Ascending aorta (tissue), 2 donors: ENCODE results near the gene CAPN15. TPM values are rescaled to one million over a fixed set of nuclear protein-coding genes. Genes with fewer than 3 reads are reported as not detected.

Experiments
- DNase-seq, 2 donors: peaks; one replicate each; pipeline ENCODE4 v3.0.0-alpha.2; 2019; ENCODE audit warnings: low spot score in 2 of 2
- H3K27ac ChIP-seq, 2 donors: fragments of 200-600 bp; sonication (generic); one replicate each; pipeline ENCODE4 v1.5.1; 2016 to 2017; ENCODE audit warnings: mild to moderate bottlenecking in 1 of 2
- H3K27me3 ChIP-seq: fragments of 200-600 bp; sonication (generic); one replicate; pipeline ENCODE4 v1.5.1; 2017
- H3K36me3 ChIP-seq, 2 donors: fragments of 200-600 bp; sonication (generic); one replicate each; pipeline ENCODE4 v1.5.1; 2016
- H3K4me1 ChIP-seq, 2 donors: fragments of 200-600 bp; sonication (generic); one replicate each; pipeline ENCODE4 v1.5.1; 2016 to 2017; ENCODE audit warnings: mild to moderate bottlenecking in 1 of 2
- H3K4me3 ChIP-seq, 2 donors: fragments of 200-600 bp; sonication (generic); one replicate each; pipeline ENCODE4 v1.5.1; 2016 to 2017; ENCODE audit warnings: mild to moderate bottlenecking in 1 of 2
- H3K9me3 ChIP-seq, 2 donors: fragments of 200-600 bp; sonication (generic); one replicate each; pipeline ENCODE4 v1.5.1; 2016
- intact Hi-C: fragments of 100-400 bp; cut with DNase I; formaldehyde crosslinking; loops from one replicate; pipeline ENCODE4 v1.15.1; 2023
- total RNA-seq: library from RNA; depleted of rRNA; stranded (reverse); fragments of >200 nt; gene quantifications from one replicate; pipeline ENCODE4 v1.1.0, GENCODE V29; 2016
- TF ChIP-seq, protein P1 (sequence below), 3 experiments: fragments of 200-600 bp in 2 of 3; fragments of 450-650 bp in 1 of 3; sonication (generic) in 2 of 3; IDR thresholded peaks; one replicate each; pipeline ENCODE4 v1.5.1; 2016 to 2019; ENCODE audit warnings: antibody characterized with exemption in 3 of 3, mild to moderate bottlenecking in 1 of 3, moderate library complexity in 1 of 3

The CAPN15 gene
- total RNA-seq, 1 donor from 2014 or later = 249 TPM

DNA sequence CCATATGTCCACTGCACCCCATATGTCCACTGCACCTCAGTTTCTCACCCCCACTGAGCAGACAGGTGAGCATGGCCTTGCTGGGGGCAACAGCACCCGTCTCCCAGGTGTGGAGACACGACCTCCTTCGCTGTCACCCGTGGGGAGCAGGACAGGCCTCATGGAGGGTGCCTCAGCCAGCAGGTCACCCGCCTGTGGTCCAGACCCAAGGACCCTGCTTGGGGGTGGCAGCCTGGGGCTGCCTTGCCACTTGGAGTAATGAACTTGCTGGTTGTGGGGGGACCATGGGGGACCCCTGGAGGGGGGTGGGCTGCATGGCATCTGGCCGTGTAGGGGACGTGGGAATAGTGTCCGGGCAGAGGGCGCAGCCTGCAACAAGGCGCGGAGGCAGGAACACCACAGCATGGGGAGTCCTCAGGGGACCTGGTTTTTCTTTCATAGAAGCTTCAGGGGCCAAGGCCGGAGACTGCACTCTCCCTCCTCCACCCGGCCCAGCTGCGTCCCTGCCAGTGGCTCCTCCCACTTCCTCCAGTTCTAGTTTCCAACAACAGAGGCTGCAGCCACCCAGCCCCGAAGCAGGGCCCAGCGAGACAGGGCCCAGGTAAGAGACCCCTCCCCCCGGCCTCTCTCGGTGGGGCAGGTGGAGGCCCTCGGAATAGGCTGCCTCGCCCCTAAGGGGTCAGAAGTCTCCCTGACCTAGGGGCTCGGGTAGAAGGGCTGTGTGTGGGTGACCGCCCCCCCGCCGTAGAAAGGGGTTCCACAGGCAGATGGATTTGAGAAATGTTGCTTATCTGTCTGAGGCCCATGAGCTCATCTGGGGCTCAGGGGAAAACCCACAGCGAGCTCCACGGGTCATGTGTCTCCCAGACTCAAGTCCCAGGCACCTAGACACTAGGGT, 39.2 kb downstream of the CAPN15 start, which contains the start of gene NHLRC4:
NHLRC4 (plus strand) TSS at position 531 of the 898 bp plus-strand sequence. CDS start 1,043 bp downstream, outside the sequence.
- H3K36me3 ChIP-seq = no peaks in the 10 kb centered on the region
- H3K27me3 ChIP-seq = no peaks in the 10 kb centered on the region
- H3K9me3 ChIP-seq = no peaks in the 10 kb centered on the region
- intact Hi-C loops = no loop called here
- peak within 1 kb of the TSS; percentile 25 to 52 for H3K4me3 ChIP-seq
- peaks cover 9 to 24% of the 10 kb centered on the region in 2 donors for H3K4me1 ChIP-seq
- peak in 1 of 2 donors; percentile 80 for DNase-seq
- TF ChIP-seq, protein P1, sequence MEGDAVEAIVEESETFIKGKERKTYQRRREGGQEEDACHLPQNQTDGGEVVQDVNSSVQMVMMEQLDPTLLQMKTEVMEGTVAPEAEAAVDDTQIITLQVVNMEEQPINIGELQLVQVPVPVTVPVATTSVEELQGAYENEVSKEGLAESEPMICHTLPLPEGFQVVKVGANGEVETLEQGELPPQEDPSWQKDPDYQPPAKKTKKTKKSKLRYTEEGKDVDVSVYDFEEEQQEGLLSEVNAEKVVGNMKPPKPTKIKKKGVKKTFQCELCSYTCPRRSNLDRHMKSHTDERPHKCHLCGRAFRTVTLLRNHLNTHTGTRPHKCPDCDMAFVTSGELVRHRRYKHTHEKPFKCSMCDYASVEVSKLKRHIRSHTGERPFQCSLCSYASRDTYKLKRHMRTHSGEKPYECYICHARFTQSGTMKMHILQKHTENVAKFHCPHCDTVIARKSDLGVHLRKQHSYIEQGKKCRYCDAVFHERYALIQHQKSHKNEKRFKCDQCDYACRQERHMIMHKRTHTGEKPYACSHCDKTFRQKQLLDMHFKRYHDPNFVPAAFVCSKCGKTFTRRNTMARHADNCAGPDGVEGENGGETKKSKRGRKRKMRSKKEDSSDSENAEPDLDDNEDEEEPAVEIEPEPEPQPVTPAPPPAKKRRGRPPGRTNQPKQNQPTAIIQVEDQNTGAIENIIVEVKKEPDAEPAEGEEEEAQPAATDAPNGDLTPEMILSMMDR (IDR thresholded peaks at IDR 0.05) = no peak
- peak within 1 kb of the TSS in 1 of 2 donors; percentile 62 for H3K27ac ChIP-seq

DNA sequence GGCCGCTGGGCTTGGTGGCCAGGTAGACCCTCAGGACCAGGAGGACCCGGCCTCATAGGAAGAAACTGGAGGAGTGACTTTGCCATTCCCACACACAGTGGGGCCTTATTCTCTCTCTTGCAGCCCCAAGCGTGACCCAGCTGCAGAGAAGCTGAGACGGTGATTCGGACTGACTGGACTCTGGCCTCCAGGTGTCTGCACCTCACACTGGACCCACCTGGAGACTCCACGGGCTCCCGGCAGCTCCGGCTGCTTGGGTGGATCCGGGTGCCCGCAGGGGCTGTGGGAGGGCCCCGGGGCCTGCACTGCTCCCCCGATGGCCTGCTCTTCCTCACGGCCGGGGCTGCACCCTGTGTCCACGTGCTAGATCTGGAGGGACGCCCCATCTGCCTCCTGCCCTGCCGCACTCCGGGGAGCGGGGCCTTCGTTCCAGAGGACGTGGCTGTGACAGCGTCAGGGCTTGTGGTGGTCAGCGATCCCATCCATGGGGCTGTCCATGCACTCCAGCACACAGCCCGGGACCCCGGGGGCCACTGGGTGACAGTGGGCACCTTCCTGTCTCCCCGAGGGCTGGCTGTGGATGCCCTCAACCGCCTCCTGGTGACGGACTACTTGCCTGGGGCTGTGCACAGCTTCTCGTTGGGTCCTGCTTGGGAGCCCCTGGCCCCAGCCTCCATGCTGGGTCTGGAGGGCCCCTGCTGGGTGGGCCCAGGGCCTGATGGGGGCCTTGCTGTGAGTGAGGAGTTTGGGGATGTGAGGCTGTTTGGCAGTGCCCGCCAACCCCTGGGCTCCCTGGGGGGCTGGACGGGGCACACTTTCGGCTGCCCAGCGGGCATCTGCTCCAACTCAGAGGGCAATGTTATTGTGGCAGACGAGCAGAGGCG, 40.1 kb downstream of the CAPN15 start:
- H3K4me3 ChIP-seq = peak overlapping the region; percentile 25 to 52
- TF ChIP-seq, protein P1 (IDR thresholded peaks at IDR 0.05) = no peak
- intact Hi-C loops = loop anchor here (2.0 kb wide), 1 partner anchor 41 kb away; the partner anchor contains the start of gene CAPN15
- H3K36me3 ChIP-seq = no peaks in the 10 kb centered on the region
- peak overlapping the region in 1 of 2 donors; percentile 62 for H3K27ac ChIP-seq
- no peaks in the 10 kb centered on the region for H3K27me3 ChIP-seq
- no peak for DNase-seq
- H3K4me1 ChIP-seq = peaks cover 9 to 24% of the 10 kb centered on the region in 2 donors
- no peaks in the 10 kb centered on the region for H3K9me3 ChIP-seq

- H3K4me1 ChIP-seq = peaks cover 9 to 24% of the 10 kb centered on the region in 2 donors
- H3K36me3 ChIP-seq = peaks cover 0 to under 1% of the 10 kb centered on the region in 2 donors
- H3K27ac ChIP-seq = peak overlapping the region; percentile 82 to 86
- DNase-seq = no peak
- intact Hi-C loops = loop anchor here (2.0 kb wide), 1 partner anchor 42 kb away; the partner anchor contains the start of gene CAPN15
- no peaks in the 10 kb centered on the region for H3K9me3 ChIP-seq
- H3K4me3 ChIP-seq = peak overlapping the region in 1 of 2 donors; percentile 90
- no peaks in the 10 kb centered on the region for H3K27me3 ChIP-seq
- TF ChIP-seq, protein P1 (IDR thresholded peaks at IDR 0.05) = no peak
Measured at GRCh38 chr16:568401-569258, 41.1 kb downstream of the CAPN15 start.

DNA sequence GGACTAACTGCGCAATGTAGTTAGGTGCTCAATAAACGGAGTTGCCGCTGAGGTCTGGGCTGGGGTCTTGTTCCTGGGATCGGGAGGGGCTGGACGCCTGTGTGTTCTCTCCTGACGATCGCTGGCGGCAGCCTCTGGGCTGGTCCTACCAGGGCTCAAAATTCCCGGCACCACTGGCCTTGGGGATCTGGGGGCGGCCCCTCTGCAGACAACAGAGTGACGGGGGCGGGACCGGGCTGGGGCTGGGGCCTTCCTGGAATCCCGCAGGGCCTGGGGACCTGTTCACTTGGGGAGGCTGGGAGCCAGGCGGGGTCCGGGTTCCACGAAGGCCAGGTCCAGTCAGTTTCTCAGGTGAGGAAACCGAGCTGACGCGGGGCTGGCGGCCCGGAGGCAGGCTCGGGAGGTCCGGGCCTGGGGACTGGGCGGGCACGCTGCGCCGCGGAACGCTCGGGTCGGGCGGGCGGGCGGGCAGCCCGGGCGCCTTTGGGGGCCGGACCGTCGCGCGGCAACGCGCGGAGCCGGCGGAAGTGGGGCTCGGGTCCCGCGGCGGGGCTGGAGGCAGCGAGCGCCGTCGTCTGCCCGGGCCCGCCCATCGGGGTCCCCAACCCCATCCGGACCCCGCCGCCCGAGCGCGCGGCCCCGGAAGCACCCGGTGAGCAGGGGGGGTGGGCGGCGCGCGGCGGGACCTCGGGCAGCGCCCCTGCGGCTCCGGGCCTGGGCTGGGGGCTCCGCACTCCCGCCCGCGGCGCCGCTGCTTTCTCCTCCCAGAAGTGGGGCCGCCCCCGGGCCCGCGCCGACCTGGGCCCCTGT, 42.1 kb downstream of the CAPN15 start, which contains the start of gene PIGQ:
PIGQ (plus strand) TSS at position 524 of the 810 bp plus-strand sequence. CDS start 4,107 bp downstream, outside the sequence.
- Histone ChIP-seq H3K4me3 (peak within 1 kb of the TSS; percentile 90 to 99), H3K36me3 (peaks cover 7 to 10% of the 10 kb centered on the region in 2 donors), H3K4me1 (peaks cover 9 to 24% of the 10 kb centered on the region in 2 donors), H3K27ac (peak within 1 kb of the TSS; percentile 82 to 86), H3K9me3 (no peaks in the 10 kb centered on the region), H3K27me3 (no peaks in the 10 kb centered on the region)
- DNase-seq = peak in 1 of 2 donors; percentile 88
- intact Hi-C loops = loop anchor here (2.0 kb wide), 1 partner anchor 43 kb away; the partner anchor contains the start of gene CAPN15
- TF ChIP-seq, protein P1 (IDR thresholded peaks at IDR 0.05) = no peak
